Stimulated activated CD8-positive, alpha-beta memory T cell treated with anti-CD3 and anti-CD28 coated beads, Interleukin-7, amount 100 ng/mL, for 24 hours (primary cell): ENCODE measurements around the gene VWA5A.

ENCODE experiments used
- DNase-seq: peaks from one replicate; pipeline ENCODE4 v3.0.0-alpha.2; 2020; ENCODE audit warnings: low read depth

Gene VWA5A

GRCh38 chr11:124114942-124115781, at the start of gene VWA5A:
Gene VWA5A (plus strand): TSS chr11:124115450. CDS start chr11:124117512, 2,062 bp downstream.
- peak; percentile 47 for DNase-seq

- DNase-seq: no peak
These were observed 46.6 kb upstream of the VWA5A start for GRCh38 chr11:124068601-124069110.

DNA sequence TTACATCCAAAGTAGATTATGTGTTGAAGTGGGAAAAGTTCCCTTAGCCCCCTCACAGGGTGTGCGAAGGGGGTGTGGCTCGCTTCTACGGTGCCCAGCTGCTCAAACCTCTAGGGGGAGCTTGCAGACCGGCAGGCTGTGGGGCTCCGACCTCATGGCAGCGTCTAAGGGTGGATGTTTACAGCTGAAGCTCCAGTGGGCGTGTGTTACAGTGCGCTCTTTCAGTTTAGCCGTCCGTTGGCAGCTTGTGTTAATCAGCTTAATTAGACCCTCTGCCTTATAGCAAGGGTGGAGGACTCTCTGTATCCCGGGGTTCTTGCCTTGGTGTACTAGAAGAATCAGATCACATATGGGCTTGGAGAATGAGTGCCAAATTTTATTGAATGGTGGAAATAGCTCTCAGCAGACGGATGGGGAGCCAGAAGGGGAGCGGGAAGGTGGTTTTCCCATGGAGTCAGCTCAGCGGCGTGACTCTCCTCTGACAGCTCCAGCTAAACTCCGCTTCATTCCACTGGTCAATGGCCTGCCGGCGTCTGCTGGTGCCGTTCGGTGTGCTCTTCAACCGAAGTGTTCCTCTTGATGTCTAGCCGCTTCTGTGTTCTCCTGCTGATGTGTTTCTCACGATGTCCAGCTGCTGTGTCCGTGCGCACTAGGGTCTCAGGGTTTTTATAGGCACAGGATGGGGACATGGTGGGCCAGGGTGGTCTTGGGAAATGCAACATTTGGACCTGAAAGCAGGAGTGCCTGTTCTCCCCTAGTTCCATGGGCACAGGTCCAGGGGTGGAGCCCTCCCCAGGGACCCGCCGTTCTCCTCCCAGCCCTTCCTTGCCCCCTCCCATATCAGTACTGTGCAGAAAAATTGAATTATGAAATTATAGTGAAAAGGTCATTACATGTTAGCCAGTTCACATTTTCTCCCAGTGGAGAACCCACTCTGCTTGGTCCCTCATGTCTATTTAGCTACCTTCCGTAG, 45.5 kb upstream of the VWA5A start:
- no peak for DNase-seq

- peak; percentile 45 for DNase-seq
These were observed 44.2 kb upstream of the VWA5A start for GRCh38 chr11:124070915-124071622.

DNA sequence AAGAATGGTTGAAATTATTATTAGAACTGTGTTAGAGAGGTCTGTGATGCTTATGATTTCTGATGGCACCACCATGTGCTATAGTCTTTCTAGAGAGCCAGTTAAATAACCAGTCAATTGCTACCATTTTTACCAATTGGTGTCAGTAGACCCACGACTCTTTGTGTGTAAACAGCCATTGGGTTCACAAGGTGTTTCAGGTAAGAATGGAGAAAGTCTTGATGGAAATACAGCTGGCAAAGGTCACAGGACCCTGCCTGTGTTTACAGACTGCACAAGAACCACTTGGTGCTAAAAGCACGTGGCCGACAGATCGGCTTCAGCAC, 43.7 kb upstream of the VWA5A start:
- DNase-seq: no peak

DNA sequence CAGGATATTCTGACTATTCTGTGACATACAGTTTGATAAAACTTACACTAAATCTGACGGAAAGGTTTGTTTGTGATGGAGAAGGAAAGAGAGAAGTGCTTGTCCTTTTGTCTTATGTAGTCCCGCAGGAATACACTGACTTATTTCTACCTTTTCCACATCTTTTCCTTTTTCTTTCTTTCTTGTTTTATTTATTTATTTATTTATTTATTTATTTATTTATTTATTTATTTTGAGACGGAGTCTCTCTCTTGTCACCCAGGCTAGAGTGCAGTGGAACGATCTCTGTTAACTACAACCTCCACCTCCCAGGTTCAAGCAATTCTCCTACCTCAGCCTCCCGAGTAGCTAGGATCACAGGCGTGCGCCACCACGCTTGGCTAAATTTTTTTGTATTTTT, 43.1 kb upstream of the VWA5A start:
- DNase-seq: no peak

DNA sequence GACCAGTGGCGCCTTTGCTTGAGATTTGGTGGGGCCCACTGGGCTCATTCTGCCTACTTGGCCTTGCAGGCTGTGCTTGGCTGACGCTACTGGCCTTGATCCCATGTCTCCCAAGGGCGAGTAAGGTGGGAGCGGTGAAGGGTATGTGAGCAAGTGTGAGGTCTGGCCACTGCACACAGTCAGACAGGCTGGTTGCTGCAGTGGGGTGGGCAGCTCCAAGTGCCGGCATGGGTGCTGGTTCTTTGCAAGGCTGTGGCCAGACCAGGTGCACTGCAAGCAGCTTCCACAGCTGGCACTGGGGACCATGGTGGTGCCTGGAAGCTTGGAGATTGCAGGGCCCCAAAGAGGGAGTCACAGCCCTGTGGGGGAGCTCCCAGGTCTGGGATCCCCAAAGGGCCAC, 40.7 kb upstream of the VWA5A start:
- DNase-seq: no peak

GRCh38 chr11:124075492-124075840, 39.8 kb upstream of the VWA5A start:
- DNase-seq: no peak

DNA sequence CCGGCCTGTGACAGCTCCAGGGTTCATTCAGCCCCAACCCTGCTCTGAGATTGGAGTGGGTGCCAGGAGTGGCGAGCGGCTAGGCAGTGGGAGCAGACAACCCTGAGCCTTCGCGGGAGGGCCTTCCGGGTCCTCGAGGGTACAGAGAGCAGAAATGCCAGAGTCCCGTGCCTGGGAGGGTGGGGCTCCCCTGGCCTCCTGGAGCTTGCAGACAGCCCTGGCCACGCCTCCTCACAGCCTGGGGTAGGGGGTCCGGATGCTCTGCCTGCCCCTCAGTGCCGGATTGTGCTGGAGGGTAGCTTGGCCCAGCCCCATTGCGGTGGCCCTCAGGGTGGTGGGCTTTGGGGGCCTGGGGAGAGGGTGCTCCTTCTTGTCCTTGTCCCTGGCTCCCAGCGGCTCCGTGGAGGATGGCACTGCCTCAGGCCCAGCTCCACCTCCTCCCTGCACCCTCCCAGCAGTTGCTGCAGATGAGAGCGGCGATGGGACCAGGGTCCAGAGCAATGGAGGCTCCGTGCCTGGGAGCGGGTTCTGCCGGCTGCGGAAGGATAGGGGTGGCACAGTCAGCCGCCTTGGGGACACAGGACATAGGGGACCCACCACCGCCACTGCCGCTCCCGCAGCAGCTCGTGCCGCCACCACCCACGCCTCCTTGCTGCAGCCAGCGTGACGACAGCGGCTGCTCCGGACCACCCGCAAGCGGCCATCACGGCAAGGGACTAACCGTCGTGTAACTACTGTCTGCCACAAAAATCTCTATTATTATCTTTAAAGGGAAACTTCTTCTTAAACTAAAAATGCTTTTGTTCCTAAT, 39.2 kb upstream of the VWA5A start:
- DNase-seq: no peak

DNA sequence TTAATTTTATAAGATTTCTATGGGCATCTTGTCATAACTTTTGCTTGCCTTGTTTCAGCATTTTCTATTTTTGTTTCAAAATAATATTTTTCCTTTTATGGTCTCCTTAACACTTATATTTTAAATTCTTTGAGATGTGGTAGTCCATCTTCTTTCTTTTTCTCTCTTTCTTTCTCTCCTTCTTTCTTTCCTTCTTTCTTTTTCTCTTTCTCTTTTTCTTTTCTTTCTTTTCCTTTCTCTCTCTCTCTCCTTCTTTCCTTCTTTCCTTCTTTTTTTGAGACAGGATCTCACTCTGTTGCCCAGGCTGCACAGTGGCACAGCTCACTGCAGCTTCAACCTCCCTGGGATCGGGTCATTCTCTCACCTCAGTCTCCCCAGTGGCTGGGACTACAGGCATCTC, 38.0 kb upstream of the VWA5A start:
- no peak for DNase-seq

DNA sequence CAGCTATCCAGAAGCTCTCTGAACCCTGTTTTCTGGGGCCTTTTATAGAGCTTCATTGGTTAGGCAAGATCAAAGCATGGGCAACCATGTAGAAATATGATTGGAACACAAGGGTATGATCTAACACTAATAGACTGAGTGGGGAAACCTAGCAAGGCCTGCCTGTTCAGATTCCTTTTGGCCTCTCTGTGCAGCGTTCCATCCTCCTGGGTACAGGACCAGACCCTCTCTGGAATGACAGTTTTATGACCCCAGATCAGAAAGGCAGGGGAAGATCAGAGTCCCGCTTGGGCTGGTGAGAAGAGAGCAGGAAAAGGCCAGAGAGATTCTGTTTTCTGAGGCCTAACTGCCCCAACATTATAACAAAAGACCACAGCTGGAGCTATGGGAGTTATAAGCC, 36.7 kb upstream of the VWA5A start:
- DNase-seq: no peak

DNA sequence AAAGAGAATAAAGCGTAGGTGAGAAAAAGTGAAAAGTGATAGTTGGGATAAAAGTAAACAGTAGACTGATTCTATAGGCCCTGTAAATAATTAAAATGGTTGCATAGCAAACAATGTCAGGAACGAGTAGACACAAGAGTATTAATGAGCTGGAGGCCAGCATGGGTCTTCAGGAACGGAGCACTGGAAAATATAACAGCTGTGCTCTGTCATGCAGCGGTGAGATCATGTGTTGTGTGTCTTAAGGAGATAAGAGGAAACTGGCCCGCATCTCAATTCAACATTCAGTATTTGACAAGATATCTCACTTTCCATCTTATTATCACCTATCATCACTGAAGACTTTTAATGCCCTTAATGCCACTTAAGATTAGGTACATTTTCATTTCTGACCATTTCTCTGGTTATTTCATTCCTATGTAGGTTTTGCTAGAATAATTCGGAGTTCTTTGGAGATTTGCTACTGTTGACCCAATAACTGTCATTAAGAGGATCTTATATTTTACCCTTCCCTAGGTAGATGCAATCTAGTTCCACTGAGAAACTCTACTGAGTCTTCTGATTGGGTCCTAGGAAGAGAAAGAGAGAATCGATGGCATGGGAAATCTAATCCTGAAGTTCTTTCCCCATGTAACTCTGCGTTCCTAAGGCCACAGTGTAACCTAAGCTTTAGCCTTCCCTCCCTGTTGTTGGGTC, 35.5 kb upstream of the VWA5A start:
- DNase-seq: no peak

DNA sequence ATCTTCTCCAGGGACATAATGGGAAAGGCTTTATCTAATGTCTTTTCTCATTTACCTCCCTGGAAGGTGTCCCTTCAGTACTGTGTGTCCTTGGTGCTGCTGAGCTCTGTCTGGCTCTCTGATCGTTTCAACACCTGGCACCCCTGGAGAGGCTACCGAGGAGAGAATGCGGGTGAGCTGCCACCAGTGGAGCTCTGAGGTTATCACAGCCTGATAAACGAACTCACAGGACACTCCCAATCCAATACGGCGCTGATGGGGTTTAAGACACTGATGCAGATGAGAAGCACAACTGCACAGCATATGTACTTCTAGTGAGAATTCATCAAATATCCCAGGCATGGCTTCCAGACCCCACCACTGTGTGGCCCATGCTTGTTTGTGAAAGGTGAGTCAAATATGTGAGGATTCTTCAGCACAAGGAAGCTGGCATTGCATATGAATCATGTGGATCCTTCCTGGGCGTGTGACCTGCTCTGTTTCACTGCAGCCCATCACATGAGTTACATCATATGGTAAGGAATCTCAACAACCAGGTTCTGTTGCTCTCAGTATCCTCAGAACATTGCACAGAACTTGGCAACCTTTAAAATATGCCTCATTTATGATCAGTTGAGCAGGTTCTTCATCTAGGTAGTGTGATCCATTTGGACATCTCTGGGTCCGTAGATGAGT, 34.8 kb upstream of the VWA5A start:
- DNase-seq: no peak

- no peak for DNase-seq
These were observed 33.8 kb upstream of the VWA5A start for GRCh38 chr11:124081483-124081882.

DNA sequence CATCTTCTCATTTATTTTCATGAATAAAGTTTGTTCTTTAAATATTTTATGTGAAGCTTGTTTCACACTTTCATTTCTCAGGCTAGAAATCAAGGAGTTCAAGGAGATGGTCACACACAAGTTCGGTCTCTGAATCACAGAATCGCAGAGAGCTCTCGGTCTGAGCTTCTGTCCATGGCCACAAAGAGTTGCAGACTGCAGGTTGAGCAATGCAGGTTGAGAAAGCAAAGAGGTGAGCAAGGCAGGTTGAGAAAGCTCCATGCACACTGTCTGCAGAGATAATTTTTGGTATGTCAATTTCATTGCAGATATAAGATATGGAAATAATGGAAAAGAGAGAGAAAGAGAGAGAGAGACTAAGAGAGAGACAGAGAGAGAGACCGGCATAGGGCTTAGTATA, 32.9 kb upstream of the VWA5A start:
- no peak for DNase-seq

DNA sequence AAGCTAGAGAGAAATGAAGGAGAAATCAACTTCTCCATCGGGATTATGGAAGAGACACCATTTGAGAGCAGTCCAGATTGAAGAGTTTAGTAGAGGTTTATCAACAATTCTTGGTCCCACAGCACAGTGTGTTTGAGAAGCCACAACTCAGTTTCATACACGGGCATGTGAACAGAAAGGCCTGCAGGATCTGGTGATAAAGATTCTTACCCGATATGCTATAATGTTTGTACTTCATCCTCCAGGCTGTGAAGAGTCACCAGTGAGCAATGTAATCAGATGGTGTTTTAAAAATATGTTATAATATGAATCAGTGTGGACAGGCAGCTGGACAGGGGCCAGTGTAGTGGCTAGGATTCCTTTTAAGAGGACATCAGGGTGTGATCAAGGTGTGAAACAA, 29.7 kb upstream of the VWA5A start:
- no peak for DNase-seq

DNA sequence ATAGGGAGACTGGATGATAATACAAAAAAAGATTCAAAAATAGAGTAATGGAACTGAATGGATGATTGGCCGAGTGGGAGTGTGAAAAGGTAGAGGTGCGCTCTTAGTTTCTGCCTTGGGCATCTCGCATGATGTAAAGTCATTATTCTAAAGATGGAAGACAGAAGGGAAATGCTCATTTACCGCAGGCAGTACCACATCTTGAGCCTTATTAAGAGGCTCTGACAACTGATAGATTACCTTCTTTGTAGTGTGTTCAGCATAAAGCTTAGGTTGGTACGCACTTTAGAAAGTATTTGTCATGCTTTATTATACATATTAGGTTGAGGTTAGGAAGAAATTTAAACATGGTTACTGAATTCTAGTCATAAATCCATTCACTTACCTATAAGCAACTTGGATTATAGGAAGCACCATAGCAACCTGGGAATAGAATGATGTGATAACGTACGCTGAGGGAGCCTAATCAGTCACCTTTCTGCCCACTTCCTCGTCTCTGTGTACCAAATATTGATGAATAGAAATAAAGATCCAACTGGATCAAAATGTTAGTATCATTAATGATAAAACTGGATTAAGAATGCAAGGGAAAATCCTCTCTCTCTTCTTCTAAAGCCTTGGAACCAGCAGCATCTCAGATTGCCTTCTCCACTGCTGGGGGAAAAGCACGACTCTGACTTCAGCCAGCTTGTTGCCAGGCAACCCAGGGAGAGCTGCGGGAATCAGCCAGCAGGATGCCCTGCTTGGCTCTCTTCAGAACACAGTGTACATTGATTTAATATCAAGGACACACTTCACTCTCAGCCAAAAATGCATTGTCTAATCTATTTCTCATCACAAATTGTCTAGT, 29.0 kb upstream of the VWA5A start:
- DNase-seq: no peak

DNA sequence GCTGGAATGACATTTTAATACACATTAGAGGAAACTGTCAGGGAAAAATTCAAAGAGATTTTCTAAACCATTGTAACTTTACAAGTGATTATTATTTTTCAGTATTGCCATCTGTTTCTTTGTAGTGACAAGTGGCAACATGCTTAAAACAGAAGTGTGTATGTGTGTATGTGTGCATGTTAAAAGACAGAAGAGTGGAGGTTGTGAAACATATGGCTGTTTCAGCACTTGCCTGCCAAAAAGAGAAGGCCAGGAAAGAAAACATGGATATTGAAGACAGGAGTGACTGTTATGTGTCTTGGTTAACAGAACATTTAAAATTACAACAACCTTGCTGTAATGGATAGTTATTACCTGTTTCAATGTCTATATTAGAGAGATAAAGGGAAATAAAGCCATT, 24.3 kb upstream of the VWA5A start:
- no peak for DNase-seq

- DNase-seq: no peak
These were observed 21.9 kb upstream of the VWA5A start for GRCh38 chr11:124093330-124093729.
